HL-60 (cell line): Measurements from ENCODE around the gene KCNK16.
A peak's percentile ranks its signal among the peaks of the same experiment; 100 is the strongest.

Experiments
- DNase-seq, 2 experiments: peaks; one replicate each; pipeline ENCODE4 v3.0.0-alpha.2; 2010 to 2020; ENCODE audit warnings: low read depth in 1 of 2, low spot score in 1 of 2
- H3K27ac ChIP-seq: fragments of 250-450 bp; sonication (Bioruptor Pico); replicated peaks from 2 replicates; pipeline ENCODE4 v1.5.1; 2020; ENCODE audit warnings: mild to moderate bottlenecking, moderate library complexity
- H3K27me3 ChIP-seq: fragments of 250-450 bp; sonication (Bioruptor Pico); 2 replicates; pipeline ENCODE4 v1.5.1; 2021; ENCODE audit warnings: mild to moderate bottlenecking, moderate library complexity; ENCODE audit not compliant: insufficient read depth, poor library complexity, severe bottlenecking
- H3K4me3 ChIP-seq: replicated peaks from 2 replicates; pipeline ENCODE4 v1.5.1; 2011; ENCODE audit warnings: mild to moderate bottlenecking, control low read depth, low read length; ENCODE audit not compliant: insufficient read depth
- CTCF ChIP-seq: IDR thresholded peaks from one replicate; pipeline ENCODE4 v1.5.1; 2011; ENCODE audit warnings: low read length, control low read depth, inconsistent platforms; ENCODE audit not compliant: insufficient read depth
- GABPA ChIP-seq: IDR thresholded peaks from 2 replicates; pipeline ENCODE4 v1.6.1; 2012; ENCODE audit warnings: low read depth
- POLR2AphosphoS5 ChIP-seq: IDR thresholded peaks from 2 replicates; pipeline ENCODE4 v1.6.1; 2012; ENCODE audit warnings: low read depth
- REST ChIP-seq: IDR thresholded peaks from 2 replicates; pipeline ENCODE4 v1.6.1; 2012; ENCODE audit warnings: low read depth; ENCODE audit not compliant: insufficient replicate concordance
- SPI1 ChIP-seq: IDR thresholded peaks from 2 replicates; pipeline ENCODE4 v1.6.1; 2012; ENCODE audit warnings: low read depth, mild to moderate bottlenecking, borderline replicate concordance

Gene KCNK16

DNA sequence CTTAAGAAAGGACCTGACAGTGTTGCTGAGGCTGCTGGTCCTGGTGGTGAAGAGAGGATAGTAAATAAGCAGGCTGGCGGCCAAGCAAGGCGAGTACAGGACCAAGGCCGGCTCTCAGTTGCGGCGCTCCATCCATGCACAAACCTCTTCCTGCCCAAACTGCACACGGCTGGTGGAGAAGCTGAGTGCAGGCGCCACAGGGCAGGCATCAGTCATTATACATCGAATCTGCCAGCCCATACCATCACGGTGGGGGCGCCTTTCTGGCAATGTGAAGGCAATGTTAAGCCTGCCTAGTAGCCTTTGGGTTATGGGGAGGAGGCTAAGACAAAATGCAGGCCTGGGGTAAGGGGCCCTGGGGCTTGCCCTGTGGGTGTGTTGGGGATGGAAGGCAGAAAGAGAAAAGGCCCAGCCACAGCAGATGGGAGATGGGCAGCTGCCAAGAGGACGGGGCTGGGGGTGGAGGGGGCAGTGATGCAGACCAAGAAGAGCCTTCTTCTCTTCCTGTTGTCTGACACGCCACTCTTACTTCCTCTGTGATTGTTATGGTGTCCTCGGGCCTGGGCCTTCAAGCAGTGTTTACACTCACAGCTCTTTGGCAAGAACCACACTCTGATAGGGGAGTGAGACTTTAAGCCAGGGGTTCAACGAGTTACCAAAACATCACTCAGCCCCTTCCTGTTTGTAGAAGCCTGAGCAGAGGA lies 20.3 kb upstream of the KCNK16 start:
- H3K27ac ChIP-seq = no peak overlapping the region
- peak in 1 of 2 experiments; percentile 24 for DNase-seq
- H3K27me3 ChIP-seq = no peaks in the 10 kb centered on the region

DNA sequence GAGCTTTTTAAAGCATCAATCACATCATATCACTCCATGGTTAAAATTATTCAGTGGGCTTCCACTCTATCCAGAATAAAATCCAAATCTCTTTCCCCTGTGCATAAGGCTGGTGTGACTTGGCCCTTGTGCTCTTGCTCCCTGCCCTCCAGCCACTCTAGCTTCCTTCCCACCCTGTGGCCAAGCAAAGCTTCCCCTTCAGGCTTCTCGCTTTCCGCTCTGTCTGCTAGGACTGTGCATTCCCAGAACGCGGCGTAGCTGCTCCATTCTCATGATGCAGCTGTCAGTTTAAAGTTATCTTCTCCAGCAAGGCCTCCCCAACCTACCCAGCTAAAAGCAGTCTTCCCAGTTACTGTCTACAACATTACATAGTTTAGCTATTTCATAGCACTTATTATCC lies 19.4 kb upstream of the KCNK16 start:
- no peak overlapping the region for H3K27ac ChIP-seq
- DNase-seq = no peak
- H3K4me3 ChIP-seq = no peak overlapping the region
- H3K27me3 ChIP-seq = no peaks in the 10 kb centered on the region
- TF ChIP-seq POLR2AphosphoS5 = no peak
- TF ChIP-seq CTCF = no peak
- TF ChIP-seq REST = no peak
- no peak for TF ChIP-seq SPI1
- TF ChIP-seq GABPA = no peak

More for the DNA sequence above, 20.3 kb upstream of the KCNK16 start:
- TF ChIP-seq GABPA (no peak), REST (no peak), CTCF (no peak), SPI1 (no peak), POLR2AphosphoS5 (no peak)
- no peak overlapping the region for H3K4me3 ChIP-seq

DNA sequence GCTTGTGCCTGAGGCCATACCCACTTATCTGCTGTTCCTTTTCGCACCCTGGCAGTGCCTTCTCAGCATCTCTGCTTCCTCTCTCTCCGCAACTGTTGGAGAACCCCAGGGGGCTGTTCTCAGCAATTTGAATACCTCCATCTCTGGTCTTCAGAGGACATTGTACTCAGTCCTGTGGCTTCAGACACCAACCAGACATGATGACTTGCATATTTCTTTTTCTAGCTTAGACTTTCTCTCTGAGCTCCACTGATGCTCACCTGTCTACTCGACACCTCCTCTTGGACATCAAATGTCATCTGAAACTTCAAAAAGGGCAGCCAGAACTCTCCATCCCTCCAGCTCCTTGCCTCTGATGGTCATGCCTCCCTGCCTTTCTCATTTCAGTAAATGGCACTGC lies 18.9 kb upstream of the KCNK16 start:
- no peak overlapping the region for H3K4me3 ChIP-seq

More for the DNA sequence above, 18.9 kb upstream of the KCNK16 start:
- no peak for DNase-seq
- TF ChIP-seq POLR2AphosphoS5 (no peak), SPI1 (no peak), CTCF (no peak), GABPA (no peak), REST (no peak)
- Histone ChIP-seq H3K27me3 (no peaks in the 10 kb centered on the region), H3K27ac (no peak overlapping the region)
